Measurements from ENCODE around the gene CRTC2. TPM values are rescaled to one million over a fixed set of nuclear protein-coding genes. Genes with fewer than 3 reads are reported as not detected.
"Not testable (repeated sequence)": the region's sequence is repeated elsewhere in the genome, so short reads cannot be mapped to it uniquely, and the experiment has no call there.

CRTC2 gene
- polyA plus RNA-seq, 3 donors = 40.9 to 57.5 (median 55.0) TPM

- no peak for DNase-seq
These were observed 26.0 kb downstream of the CRTC2 start for GRCh38 chr1:153932156-153933131.

DNA sequence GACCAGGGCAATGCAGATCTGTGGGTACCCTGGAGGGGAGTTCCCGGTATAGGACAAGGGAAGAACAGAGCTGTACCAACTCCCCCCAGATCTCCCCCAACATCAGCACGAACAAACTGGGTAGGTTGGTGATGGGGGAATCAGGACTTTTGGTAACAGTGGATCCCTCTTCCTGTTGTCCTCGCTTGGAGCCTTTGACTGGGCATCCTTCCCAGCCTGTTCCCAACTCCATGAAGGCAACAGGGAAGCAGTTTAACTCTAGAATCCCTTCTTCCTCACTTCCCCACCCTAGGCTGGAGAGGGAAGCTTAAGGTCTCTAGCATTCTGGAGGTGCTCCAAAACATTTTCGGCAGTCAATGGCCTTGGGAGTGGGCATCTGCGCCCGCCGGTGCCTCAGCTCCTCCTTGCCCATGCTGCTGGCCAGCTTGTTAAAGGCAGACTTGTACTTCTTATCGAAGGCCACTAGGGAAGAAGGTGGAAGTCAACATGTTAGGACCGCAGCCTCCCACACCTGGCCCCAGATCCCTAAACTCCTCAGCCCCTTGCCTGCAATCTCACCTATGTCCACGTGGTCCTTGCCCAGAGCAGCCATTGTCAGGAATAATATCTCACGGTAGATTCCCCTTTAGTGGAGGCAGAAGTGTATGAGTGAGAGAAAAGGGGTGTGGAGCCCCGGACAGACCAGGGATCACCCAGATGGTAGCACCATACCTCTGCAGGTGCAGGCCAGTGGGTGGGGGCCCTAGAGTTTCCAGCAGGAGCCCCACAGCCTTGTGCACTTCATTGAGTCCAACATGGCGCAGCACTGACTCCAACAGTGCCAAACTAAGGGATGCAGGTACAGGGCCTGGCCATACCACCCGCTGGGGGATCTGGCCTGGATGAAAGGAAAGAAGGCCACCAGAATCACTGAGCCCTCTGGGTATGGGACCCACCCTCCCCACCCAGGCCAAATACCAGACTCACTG, 28.1 kb downstream of the CRTC2 start:
- no peak for DNase-seq

DNA sequence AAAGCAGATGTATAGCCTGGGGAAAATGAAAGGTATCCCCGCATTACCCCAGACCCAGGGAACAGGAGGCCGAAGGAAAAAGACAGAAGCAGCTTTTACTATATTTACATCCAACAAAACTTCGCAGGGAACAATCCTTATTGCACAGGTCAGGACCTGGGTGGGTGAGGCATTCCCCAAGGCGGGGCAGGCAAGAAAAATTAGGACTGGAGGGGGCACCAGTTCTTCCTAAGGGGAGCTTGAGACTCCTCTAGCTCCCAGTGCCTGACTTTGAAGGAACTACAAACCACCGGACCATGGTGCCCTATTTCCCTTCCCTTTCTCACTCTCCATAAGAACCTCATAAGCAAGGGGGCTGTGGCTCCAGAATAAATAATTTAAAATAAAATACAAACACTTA, 29.0 kb downstream of the CRTC2 start:
- DNase-seq = no peak

GRCh38 chr1:153928791-153929341, 29.5 kb downstream of the CRTC2 start:
- no peak for DNase-seq

DNA sequence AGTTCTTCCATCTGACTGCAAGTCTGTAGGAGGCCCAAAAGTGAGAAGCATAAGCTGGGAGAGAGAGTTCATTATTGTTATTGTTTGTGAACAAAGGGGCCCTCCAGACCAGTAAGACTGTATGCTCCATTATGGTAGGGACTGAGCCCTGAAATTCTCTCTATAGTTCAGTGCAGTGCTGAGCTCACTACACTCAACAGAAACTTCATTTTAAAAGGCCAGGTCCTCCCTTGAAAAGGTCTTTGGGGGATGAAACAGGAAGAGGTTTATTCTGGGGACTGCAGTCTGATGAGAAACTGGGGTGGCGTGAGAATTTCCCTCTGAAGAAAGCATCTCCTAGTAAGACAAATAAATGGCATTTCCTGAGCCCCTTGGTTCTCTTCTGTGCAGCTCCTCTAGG, 30.2 kb downstream of the CRTC2 start:
- DNase-seq = no peak

- DNase-seq = no peak
These were observed 32.0 kb downstream of the CRTC2 start for GRCh38 chr1:153926405-153926804.

GRCh38 chr1:153922972-153923925, 35.2 kb downstream of the CRTC2 start, which contains the start of gene GATAD2B:
TSS of gene GATAD2B (minus strand) at chr1:153922972. CDS start at chr1:153828347, 94,625 bp downstream.
- DNase-seq = peak; percentile 100

- DNase-seq = peak; percentile 44
These were observed 36.1 kb downstream of the CRTC2 start for GRCh38 chr1:153922076-153922971.

GRCh38 chr1:153921803-153922075, 36.7 kb downstream of the CRTC2 start:
- DNase-seq = no peak

- DNase-seq = no peak
These were observed 37.2 kb downstream of the CRTC2 start for GRCh38 chr1:153921080-153921802.

DNA sequence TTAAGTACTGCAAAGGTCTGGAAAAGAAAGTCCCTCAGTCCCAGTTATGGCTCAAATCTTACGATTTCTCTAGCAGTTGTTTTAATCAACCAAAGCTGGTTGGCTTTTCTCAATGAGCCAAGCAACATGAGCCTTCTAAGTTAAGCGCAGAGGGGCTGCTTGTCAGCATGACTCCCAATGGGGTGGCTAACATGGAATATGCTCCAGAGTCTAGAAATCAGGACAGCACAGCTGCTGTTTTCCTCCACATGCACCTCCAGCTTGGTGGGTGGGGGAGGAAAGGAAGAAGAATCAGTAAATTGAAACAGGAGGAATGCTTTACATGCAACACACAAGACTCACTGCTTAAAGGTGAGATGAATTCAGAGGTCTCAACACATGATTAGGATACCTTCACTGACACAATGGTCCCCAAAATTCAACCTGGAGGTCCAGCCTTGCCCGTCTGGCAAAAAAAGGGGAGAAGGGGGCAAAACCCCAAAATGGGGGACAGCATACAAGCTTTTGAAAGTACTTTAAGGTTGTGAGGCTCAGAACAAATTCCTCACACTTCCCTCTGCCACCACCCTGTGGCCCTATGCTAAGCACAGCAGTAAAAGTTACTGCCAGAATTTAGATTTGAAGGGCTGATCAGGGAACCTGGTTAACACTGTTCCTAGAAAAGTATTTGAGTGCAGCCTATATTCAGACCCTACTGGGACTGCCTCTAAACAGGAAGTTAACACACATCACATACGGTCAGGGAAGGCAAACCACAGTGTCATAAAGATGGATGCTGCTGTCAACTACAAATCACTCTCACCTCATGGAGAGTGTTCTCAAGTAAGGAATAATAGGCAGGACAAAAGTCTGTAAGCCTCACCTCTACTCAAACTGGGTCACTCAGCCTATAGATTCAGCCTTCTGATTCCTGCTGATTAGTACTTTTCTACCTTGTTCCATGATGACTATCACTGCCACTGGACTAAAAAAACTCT, 38.2 kb downstream of the CRTC2 start:
- DNase-seq = no peak

DNA sequence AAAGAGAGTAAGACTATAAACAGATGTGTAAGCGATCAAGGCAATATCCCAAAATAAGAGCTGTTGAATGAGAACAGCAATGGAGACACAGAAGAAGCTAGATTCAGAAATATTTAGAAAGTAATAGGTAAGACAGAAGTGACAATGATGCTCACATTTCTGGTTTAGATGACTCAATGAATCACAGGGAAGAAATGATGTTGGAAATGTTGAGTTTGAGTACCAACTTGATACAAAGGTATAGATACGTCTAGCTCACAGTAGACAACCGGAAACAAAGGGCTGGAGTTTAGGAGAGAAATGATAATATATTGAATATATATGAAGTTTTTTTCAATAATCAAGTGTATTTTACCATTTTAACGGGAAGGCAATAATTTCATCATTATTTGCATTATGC, 42.1 kb downstream of the CRTC2 start:
- DNase-seq = no peak

- no peak for DNase-seq
These were observed 46.1 kb downstream of the CRTC2 start for GRCh38 chr1:153912349-153912748.

GRCh38 chr1:153910560-153910959, 47.9 kb downstream of the CRTC2 start:
- DNase-seq = not testable (repeated sequence)

DNA sequence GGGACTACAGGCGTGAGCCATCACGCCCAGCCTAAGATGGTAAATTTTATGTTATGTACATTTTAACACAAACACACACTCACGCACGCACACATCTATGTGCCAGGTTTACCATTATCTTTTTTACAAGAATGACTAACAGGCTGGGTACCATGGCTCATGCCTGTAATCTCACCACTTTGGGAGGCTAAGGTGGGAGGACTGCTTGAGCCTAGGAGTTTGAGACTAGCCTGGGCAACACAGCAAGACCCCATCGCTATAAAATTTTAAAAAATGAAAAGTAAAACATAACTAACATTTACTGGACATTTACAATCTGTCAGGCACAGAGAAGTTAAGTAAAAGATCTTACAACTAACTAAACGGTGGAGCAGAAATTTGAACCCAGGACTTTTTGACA, 50.3 kb downstream of the CRTC2 start:
- DNase-seq = no peak

DNA sequence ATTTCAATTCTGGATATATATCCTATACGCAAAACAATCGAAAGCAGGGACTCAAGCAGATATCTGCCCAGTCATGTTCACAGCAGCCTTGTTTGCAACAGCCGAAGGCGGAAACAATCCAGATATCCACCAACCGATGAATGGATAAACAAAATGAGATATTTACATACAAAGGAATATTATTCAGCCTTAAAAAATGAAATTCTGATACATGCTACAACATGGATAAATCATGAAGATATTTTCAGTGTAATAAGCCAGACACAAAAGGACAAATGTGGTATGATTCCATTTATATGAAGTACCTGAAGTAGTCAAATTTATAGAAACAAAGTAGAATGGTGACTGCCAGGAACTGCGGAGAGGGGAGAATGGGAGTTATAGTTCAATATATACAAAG, 51.3 kb downstream of the CRTC2 start:
- no peak for DNase-seq

GRCh38 chr1:153906396-153906795, 52.0 kb downstream of the CRTC2 start:
- no peak for DNase-seq

DNA sequence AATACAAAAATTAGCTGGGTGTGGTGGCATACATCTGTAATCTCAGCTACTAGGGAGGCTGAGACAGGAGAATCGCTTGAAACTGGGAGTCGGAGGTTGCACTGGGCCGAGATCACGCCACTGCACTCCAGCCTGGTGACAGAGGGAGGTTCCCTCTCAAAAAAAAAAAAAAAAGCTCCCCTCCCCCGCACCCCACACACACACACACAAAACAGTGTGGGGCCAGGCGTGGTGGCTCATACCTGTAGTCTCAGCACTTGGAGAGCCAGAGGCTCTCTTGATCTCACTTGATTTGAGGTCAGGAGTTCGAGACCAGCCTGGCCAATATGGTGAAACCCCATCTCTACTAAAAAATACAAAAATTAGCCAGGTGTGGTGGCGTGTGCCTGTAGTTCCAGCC, 52.5 kb downstream of the CRTC2 start:
- not testable (repeated sequence) for DNase-seq

All from renal pelvis (tissue), 4 donors.